ENCODE measurements around the gene RNF114. TPM values are rescaled to one million over a fixed set of nuclear protein-coding genes. Genes with fewer than 3 reads are reported as not detected.
"Not testable (repeated sequence)": the region's sequence is repeated elsewhere in the genome, so short reads cannot be mapped to it uniquely, and the experiment has no call there.

Gene RNF114
- total and polyA plus RNA-seq, 2 donors: 48.2 to 52.2 TPM

DNA sequence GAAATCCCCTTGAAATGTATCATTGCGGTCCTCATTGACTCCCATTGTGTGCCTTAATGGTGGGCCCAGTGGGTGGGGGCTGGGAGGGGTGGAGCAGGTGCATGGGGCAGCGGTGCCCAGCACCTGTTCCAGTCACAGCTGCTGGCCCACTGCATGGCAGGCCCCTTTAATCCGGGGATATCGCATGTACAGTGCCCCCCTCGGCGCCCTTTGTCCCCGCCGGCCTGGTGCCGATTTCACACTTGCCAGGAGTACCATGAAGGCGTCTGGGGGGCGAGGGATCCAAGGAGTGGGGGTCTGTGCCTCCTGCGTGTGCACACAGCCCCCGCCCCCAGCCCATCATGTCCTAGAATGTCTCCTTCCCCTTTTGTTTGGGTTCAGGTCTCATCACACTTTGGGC, 49.4 kb downstream of the RNF114 start:
- no peak overlapping the region for H3K27ac ChIP-seq (ENCODE audit: low read depth)
- no peak for DNase-seq (ENCODE audit: extremely low spot score)
- H3K4me1 ChIP-seq (ENCODE audit: insufficient read depth): no peaks in the 10 kb centered on the region
- H3K4me3 ChIP-seq (ENCODE audit: low read depth, low read length): peak overlapping the region; percentile 49
- WGBS: 65% methylated on average over 13 of the region's 13 CpGs
- no peaks in the 10 kb centered on the region for H3K36me3 ChIP-seq (ENCODE audit: insufficient read depth)

DNA sequence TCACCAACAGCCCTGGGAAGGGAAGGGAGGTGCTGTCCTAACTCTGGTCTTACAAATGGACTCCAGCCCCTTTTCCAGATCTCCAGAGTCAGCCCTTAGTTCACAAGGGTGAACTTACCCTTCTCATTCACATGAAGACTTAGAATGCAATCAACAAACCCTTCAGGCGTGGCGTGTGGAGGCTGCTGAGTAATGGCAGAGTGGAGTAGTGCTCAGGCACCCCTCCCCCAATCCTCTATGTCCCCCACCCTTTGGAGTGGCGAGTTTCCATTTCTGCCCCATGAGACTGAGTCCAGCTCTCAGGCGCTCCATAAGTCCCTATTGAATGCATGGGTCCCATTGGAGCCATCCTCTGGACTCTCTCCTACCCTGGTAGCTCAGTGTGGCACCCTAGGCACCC, 49.9 kb downstream of the RNF114 start:
- no peak overlapping the region for H3K27ac ChIP-seq (ENCODE audit: low read depth)
- DNase-seq (ENCODE audit: extremely low spot score): no peak
- no peaks in the 10 kb centered on the region for H3K36me3 ChIP-seq (ENCODE audit: insufficient read depth)
- WGBS: 83% methylated on average over 4 of the region's 4 CpGs
- H3K4me1 ChIP-seq (ENCODE audit: insufficient read depth): no peaks in the 10 kb centered on the region
- peak overlapping the region; percentile 49 for H3K4me3 ChIP-seq (ENCODE audit: low read depth, low read length)

- no peak overlapping the region for H3K4me3 ChIP-seq (ENCODE audit: low read depth, low read length)
- no peaks in the 10 kb centered on the region for H3K36me3 ChIP-seq (ENCODE audit: insufficient read depth)
- WGBS: 72% methylated on average over 15 of the region's 15 CpGs
- no peaks in the 10 kb centered on the region for H3K4me1 ChIP-seq (ENCODE audit: insufficient read depth)
- H3K27ac ChIP-seq (ENCODE audit: low read depth): no peak overlapping the region
- no peak for DNase-seq (ENCODE audit: extremely low spot score)
Measured at GRCh38 chr20:49987015-49987867, 51.0 kb downstream of the RNF114 start.

DNA sequence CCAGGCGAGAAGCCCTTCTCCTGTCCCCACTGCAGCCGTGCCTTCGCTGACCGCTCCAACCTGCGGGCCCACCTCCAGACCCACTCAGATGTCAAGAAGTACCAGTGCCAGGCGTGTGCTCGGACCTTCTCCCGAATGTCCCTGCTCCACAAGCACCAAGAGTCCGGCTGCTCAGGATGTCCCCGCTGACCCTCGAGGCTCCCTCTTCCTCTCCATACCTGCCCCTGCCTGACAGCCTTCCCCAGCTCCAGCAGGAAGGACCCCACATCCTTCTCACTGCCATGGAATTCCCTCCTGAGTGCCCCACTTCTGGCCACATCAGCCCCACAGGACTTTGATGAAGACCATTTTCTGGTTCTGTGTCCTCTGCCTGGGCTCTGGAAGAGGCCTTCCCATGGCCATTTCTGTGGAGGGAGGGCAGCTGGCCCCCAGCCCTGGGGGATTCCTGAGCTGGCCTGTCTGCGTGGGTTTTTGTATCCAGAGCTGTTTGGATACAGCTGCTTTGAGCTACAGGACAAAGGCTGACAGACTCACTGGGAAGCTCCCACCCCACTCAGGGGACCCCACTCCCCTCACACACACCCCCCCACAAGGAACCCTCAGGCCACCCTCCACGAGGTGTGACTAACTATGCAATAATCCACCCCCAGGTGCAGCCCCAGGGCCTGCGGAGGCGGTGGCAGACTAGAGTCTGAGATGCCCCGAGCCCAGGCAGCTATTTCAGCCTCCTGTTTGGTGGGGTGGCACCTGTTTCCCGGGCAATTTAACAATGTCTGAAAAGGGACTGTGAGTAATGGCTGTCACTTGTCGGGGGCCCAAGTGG, 51.9 kb downstream of the RNF114 start:
- 74% methylated on average over 18 of the region's 18 CpGs for WGBS
- Histone ChIP-seq H3K27ac (ENCODE audit: low read depth) (no peak overlapping the region), H3K36me3 (ENCODE audit: insufficient read depth) (no peaks in the 10 kb centered on the region), H3K4me1 (ENCODE audit: insufficient read depth) (no peaks in the 10 kb centered on the region), H3K4me3 (ENCODE audit: low read depth, low read length) (no peak overlapping the region)
- DNase-seq (ENCODE audit: extremely low spot score): no peak

- H3K36me3 ChIP-seq (ENCODE audit: insufficient read depth): no peaks in the 10 kb centered on the region
- no peak overlapping the region for H3K4me3 ChIP-seq (ENCODE audit: low read depth, low read length)
- H3K4me1 ChIP-seq (ENCODE audit: insufficient read depth): no peaks in the 10 kb centered on the region
- DNase-seq (ENCODE audit: extremely low spot score): peak; percentile 48
- no peak overlapping the region for H3K27ac ChIP-seq (ENCODE audit: low read depth)
- WGBS: 46% methylated on average over 22 of the region's 22 CpGs
Measured at GRCh38 chr20:49989234-49990065, 53.3 kb downstream of the RNF114 start.

DNA sequence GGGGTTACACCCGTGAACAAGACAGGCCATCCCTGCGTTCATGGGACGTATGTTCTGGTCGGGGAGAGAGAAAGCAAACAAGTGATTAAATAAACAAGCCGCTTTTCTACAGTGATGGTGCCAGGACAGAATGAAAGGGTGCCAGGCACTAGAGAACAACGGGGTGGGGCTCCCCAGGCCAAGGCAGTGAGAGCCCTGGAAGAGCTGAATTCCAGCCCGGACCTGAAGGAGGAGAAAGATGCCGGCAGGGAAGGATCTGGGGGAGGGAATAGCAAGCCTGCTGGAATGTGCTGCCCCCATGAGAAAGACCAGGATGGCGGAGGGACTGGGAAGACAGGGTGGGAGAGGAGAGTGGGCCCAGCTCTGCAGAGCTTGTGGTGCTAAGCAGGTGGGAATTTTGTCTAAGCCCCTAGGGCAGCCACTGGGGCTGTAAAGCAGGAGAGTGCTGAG, 54.1 kb downstream of the RNF114 start:
- WGBS: 35% methylated on average over 9 of the region's 9 CpGs
- H3K4me1 ChIP-seq (ENCODE audit: insufficient read depth): no peaks in the 10 kb centered on the region
- H3K4me3 ChIP-seq (ENCODE audit: low read depth, low read length): no peak overlapping the region
- no peak overlapping the region for H3K27ac ChIP-seq (ENCODE audit: low read depth)
- DNase-seq (ENCODE audit: extremely low spot score): no peak
- no peaks in the 10 kb centered on the region for H3K36me3 ChIP-seq (ENCODE audit: insufficient read depth)

DNA sequence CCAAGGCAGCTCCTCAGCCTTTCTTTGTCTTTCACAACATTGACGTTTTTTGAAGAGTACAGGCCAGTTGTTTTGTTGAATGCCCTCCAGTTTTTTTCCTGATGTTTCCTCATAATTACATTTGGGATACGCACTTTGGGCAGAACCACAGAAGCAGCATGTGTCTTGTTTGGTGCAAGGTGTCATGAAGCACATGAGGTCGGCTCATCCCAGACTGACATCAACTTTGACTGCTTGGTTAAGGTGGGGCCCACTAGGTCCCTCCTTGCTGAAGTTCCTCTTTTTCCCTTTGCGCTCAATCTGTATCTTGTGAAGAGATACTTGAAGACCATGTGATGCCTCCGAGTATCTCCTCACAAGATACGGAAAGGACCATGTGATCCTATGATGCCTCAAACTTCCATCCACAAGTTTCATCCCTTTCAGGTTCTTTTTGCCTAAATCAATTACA, 57.1 kb downstream of the RNF114 start:
- DNase-seq (ENCODE audit: extremely low spot score): no peak
- Histone ChIP-seq H3K4me3 (ENCODE audit: low read depth, low read length) (no peak overlapping the region), H3K4me1 (ENCODE audit: insufficient read depth) (no peaks in the 10 kb centered on the region), H3K27ac (ENCODE audit: low read depth) (no peak overlapping the region), H3K36me3 (ENCODE audit: insufficient read depth) (no peaks in the 10 kb centered on the region)
- 78% methylated on average over 6 of the region's 6 CpGs for WGBS

DNA sequence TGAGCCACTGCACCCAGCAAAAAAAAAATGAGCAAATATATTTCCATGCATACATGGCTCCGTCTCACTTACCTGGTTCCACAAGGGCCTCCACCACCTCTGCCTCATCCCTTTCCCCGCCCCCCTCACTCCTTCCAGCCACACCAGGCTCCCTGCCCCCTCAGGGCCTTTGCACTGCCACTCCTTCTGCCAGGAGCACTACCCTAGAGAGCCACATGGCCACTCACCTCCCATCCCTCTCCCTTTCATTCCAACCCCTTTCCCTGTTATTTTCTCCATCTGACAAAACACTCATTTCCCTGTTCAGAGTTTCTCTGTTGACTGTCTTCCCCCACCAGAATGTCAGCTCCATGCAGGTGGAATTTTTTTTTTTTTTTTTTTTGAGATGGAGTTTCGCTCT, 59.4 kb downstream of the RNF114 start:
- no peak for DNase-seq (ENCODE audit: extremely low spot score)
- WGBS: 95% methylated on average over 3 of the region's 3 CpGs

DNA sequence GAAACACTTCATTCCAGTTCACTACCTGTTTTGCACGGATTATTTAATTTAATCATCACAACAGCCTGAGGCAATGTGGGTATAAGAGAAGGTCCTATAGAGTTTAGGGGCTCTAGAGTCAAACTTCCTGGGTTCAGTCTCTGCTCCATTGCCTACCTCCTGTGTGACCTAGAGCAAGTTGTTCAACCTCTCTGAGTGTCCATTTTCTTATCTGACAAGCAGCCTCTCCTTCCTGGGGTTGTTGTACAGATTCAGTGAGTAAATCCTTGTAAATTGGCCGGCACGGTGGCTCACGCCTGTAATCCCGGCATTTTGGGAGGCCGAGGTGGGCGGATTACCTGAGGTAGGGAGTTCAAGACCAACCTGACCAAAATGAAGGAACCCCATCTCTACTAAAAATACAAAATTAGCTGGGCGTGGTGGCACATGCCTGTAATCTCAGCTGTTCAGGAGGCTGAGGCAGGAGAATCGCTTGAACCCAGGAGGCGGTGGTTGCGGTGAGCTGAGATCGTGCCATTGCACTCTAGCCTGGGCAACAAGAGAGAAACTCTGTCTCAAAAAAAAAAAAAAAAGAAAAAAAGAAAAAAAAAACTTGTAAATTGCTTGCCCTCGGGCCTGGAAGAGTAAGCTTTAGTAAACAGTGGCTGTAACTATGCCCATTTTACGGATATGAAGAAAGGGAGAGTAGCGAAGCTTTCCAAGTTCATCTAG, 62.4 kb downstream of the RNF114 start:
- not testable (repeated sequence) for H3K27ac ChIP-seq (ENCODE audit: low read depth); H3K4me1 ChIP-seq (ENCODE audit: insufficient read depth); DNase-seq (ENCODE audit: extremely low spot score); H3K4me3 ChIP-seq (ENCODE audit: low read depth, low read length); H3K36me3 ChIP-seq (ENCODE audit: insufficient read depth)
- 83% methylated on average over 15 of the region's 15 CpGs for WGBS

More for the DNA sequence above, 59.4 kb downstream of the RNF114 start:
- H3K4me1 ChIP-seq (ENCODE audit: insufficient read depth): no peaks in the 10 kb centered on the region
- H3K36me3 ChIP-seq (ENCODE audit: insufficient read depth): no peaks in the 10 kb centered on the region
- no peak overlapping the region for H3K4me3 ChIP-seq (ENCODE audit: low read depth, low read length)
- H3K27ac ChIP-seq (ENCODE audit: low read depth): no peak overlapping the region

DNA sequence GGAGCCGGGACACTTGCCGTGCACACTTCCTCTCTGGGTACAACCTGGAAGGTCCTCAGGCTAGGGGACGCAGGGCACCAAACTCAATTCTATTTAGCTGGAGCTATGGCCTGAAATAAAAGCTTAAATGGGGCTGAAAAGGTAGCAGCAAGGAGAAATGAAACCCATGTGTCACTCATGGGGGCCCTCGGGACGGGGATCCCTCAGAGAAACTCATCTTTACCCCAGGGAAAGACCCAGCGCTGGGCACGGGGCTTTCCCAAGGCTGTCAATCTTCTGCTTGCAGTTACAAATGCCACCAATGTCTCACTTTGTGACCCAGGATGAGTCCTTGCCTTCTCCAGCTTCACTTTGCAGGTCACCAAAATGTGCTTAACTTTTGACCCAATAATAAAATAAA, 63.1 kb downstream of the RNF114 start:
- Histone ChIP-seq H3K27ac (ENCODE audit: low read depth) (no peak overlapping the region), H3K4me1 (ENCODE audit: insufficient read depth) (no peaks in the 10 kb centered on the region), H3K4me3 (ENCODE audit: low read depth, low read length) (no peak overlapping the region), H3K36me3 (ENCODE audit: insufficient read depth) (no peaks in the 10 kb centered on the region)
- no peak for DNase-seq (ENCODE audit: extremely low spot score)
- 71% methylated on average over 7 of the region's 7 CpGs for WGBS

DNA sequence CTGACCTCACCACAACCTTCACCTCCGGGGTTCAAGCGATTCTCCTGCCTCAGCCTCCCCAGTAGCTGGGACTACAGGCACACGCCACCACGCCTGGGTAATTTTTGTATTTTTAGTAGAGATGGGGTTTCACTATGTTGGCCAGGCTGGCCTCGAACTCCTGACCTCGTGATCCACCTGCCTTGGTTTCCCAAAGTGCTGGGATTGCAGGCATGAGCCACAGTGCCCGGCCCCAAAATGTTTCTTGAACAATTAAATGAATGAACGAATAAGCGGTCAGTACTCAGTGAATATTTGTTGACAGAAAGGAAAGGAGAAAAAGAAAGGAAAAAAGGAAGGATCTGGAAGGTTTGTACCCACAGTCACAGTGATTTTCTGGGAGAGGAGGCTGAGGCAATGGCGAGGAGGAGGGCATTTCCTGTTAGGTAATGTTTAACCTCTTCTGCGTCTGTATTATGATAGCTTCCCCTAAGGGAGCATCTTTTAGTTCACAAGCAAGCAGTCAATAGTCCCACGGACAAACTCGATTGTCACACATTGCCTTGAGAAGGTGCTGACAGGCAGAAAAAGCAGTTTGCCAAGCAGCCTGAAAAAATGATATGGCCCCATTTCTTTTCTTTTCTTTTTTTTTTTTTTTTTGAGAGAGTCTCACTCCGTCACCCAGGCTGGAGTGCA, 64.5 kb downstream of the RNF114 start:
- DNase-seq (ENCODE audit: extremely low spot score); H3K4me1 ChIP-seq (ENCODE audit: insufficient read depth); H3K27ac ChIP-seq (ENCODE audit: low read depth); H3K4me3 ChIP-seq (ENCODE audit: low read depth, low read length); H3K36me3 ChIP-seq (ENCODE audit: insufficient read depth): not testable (repeated sequence)
- 82% methylated on average over 14 of the region's 14 CpGs for WGBS

DNA sequence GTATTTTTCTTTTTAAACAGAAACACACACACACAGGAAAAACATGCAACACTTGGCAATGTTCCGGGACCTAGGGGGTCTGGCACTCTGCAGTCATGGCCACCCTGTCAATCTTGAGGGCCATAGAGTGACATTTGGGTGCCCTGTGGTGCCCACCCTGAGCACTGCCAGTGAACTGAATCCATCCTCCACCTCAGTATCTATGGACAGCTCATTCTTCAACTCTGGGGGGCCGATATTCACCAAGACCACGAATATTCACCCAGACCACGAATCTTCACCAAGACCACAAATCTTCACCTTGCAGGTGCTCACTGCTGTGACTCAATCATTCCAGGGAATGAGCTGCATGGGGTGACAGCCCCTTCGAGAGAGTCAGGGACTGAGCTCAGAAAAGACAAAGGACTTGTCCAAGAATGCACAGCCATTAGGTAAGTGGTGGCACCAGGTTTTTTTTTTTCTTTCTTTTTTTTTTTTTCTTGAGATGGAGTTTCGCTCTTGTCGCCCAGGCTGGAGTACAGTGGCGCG, 65.7 kb downstream of the RNF114 start:
- DNase-seq (ENCODE audit: extremely low spot score): no peak

More for the DNA sequence above, 65.7 kb downstream of the RNF114 start:
- no peak overlapping the region for H3K4me3 ChIP-seq (ENCODE audit: low read depth, low read length)
- WGBS: 92% methylated on average over 9 of the region's 9 CpGs
- no peak overlapping the region for H3K27ac ChIP-seq (ENCODE audit: low read depth)
- no peaks in the 10 kb centered on the region for H3K4me1 ChIP-seq (ENCODE audit: insufficient read depth)
- H3K36me3 ChIP-seq (ENCODE audit: insufficient read depth): no peaks in the 10 kb centered on the region
